Kasumi-1 (cell line): ENCODE measurements around the gene PIP5KL1.

Experiments
- DNase-seq, 2 experiments: peaks; one replicate each; lab custom pipeline; 2025; lab: John Stamatoyannopoulos, UW

PIP5KL1 gene

DNA sequence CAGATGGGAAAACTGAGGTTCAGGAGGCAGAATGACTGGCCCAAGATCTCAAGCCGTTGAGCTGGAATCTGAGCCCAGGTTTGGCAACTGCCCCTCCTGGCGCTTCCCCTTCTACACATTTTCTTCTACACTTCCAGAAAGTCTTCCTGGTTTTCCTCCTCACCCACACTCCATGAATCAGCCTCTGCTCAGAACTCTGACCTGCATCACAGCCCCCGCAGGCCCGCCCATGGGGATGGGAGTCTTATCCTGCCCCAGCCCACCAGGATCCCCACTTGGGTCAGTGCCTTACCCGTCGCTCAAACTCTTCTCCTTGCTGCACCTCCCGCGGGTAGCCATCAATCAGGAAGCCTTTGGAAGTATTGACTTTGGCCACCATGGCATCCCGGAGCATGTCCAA is 59.0 kb downstream of the PIP5KL1 start:
- no peak for DNase-seq

DNA sequence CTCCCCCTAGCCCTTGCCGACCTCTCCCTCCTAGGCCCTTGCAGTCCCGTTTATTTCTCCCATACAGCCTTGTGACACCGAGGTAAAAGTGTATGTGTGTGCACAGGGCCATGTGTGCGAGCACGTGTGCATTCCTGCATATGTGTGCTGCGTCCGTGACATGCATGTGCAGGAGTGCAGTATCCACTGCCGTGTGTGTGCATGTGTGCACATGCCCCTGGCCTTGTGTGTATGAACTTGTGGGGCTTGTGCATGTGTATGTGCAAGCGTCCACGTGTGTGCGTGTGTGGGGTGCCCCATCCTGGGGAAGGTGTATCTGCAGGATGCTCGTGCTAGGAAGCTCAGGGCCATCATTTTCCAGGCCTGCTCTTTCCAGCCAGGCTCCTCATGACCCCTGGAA is 59.7 kb downstream of the PIP5KL1 start:
- DNase-seq: no peak
